Measurements from ENCODE around the gene KCP.

Gene KCP

DNA sequence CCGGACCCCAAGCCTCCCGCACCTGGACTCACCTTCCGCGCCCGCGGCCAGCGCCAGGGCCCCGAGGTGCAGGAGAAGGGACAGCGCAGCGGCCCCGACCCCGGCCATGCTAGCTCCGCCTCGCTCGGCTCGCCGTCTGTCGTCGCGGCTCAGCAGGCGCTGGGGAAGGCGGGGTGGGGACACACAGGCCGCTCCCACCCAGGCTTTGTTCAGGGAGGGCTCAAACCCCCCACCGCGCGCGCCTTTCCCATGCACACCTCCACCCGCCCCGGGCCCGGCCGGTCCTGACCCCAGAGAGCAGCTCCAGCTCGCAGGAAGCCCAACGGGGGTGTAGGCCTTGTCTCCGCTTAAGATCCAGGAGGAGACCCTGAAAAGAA is at the start of gene KCP:
KCP (minus strand) TSS at position 141 of the 377 bp plus-strand sequence; CDS start at position 108, 33 bp downstream.
- no peaks in the 10 kb centered on the region for H3K79me2 ChIP-seq (ENCODE audit: low read length)
- peaks cover 50% of the 10 kb centered on the region for H3K4me1 ChIP-seq (ENCODE audit: low read length)
- H4K20me1 ChIP-seq (ENCODE audit: insufficient read depth, low read length), result no peaks in the 10 kb centered on the region
- peak within 1 kb of the TSS; percentile 34; the same call in 1 of the 2 replicates for H3K9ac ChIP-seq (ENCODE audit: low read length)
- TF ChIP-seq EZH2phosphoT487 (IDR thresholded peaks at IDR 0.05; ENCODE audit: low read depth), result no peak
- TF ChIP-seq, protein P1, sequence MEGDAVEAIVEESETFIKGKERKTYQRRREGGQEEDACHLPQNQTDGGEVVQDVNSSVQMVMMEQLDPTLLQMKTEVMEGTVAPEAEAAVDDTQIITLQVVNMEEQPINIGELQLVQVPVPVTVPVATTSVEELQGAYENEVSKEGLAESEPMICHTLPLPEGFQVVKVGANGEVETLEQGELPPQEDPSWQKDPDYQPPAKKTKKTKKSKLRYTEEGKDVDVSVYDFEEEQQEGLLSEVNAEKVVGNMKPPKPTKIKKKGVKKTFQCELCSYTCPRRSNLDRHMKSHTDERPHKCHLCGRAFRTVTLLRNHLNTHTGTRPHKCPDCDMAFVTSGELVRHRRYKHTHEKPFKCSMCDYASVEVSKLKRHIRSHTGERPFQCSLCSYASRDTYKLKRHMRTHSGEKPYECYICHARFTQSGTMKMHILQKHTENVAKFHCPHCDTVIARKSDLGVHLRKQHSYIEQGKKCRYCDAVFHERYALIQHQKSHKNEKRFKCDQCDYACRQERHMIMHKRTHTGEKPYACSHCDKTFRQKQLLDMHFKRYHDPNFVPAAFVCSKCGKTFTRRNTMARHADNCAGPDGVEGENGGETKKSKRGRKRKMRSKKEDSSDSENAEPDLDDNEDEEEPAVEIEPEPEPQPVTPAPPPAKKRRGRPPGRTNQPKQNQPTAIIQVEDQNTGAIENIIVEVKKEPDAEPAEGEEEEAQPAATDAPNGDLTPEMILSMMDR (IDR thresholded peaks at IDR 0.05; ENCODE audit: low read depth, low read length), result no peak
- no peaks in the 10 kb centered on the region for H3K27me3 ChIP-seq (ENCODE audit: low read depth, low read length)
- peak within 1 kb of the TSS; percentile 61 for H3K27ac ChIP-seq (ENCODE audit: low read length)
- peak within 1 kb of the TSS; percentile 58; the same call in 1 of the 2 replicates for H2AFZ ChIP-seq (ENCODE audit: low read depth, low read length)
- H3K4me2 ChIP-seq (ENCODE audit: low read length), result peak within 1 kb of the TSS; percentile 40
- H3K9me3 ChIP-seq (ENCODE audit: insufficient read depth, low read length), result no peaks in the 10 kb centered on the region
- H3K4me3 ChIP-seq (ENCODE audit: low read length), result no peak within 1 kb of the TSS
- H3K36me3 ChIP-seq (replicated peaks; ENCODE audit: low read depth, low read length), result no peaks in the 10 kb centered on the region

DNA sequence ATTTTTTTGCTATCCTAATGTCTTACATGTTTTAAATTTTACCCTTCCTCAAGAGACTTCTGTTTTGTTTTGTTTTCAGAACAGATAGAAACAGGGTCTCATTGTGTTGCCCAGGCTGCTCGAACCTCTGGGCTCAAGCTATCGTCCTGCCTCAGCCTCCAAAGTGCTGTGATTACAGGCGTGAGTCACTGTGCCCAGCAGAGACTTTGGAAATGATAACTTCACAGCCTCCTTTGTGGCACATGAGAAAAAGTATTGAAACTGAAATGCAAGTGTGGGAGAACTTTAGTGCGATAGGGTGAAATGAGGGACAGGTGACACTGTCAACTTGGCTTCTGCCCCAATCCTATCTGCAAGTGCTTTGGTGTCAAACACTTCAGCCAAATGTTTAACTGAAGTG is 48.8 kb upstream of the KCP start:
- no peaks in the 10 kb centered on the region for H3K27me3 ChIP-seq (ENCODE audit: low read depth, low read length)
- peaks cover 11% of the 10 kb centered on the region for H3K79me2 ChIP-seq (ENCODE audit: low read length)
- peaks cover 48% of the 10 kb centered on the region for H3K36me3 ChIP-seq (replicated peaks; ENCODE audit: low read depth, low read length)
- no peak for TF ChIP-seq EZH2phosphoT487 (IDR thresholded peaks at IDR 0.05; ENCODE audit: low read depth)
- TF ChIP-seq, protein P1 (IDR thresholded peaks at IDR 0.05; ENCODE audit: low read depth, low read length), result no peak
- no peak overlapping the region for H3K9ac ChIP-seq (ENCODE audit: low read length)
- H3K4me1 ChIP-seq (ENCODE audit: low read length), result peaks cover 40% of the 10 kb centered on the region
- no peaks in the 10 kb centered on the region for H3K9me3 ChIP-seq (ENCODE audit: insufficient read depth, low read length)
- no peak overlapping the region for H2AFZ ChIP-seq (ENCODE audit: low read depth, low read length)
- no peaks in the 10 kb centered on the region for H4K20me1 ChIP-seq (ENCODE audit: insufficient read depth, low read length)
- no peak overlapping the region for H3K4me3 ChIP-seq (ENCODE audit: low read length)
- no peak overlapping the region for H3K27ac ChIP-seq (ENCODE audit: low read length)
- H3K4me2 ChIP-seq (ENCODE audit: low read length), result no peak overlapping the region

- H4K20me1 ChIP-seq (ENCODE audit: insufficient read depth, low read length), result no peaks in the 10 kb centered on the region
- TF ChIP-seq, protein P1 (IDR thresholded peaks at IDR 0.05; ENCODE audit: low read depth, low read length), result no peak
- TF ChIP-seq EZH2phosphoT487 (IDR thresholded peaks at IDR 0.05; ENCODE audit: low read depth), result no peak
- 0 out of 2 replicates have a peak overlapping the region, but pooled peaks have one; percentile 61 for H3K9ac ChIP-seq (ENCODE audit: low read length)
- H3K9me3 ChIP-seq (ENCODE audit: insufficient read depth, low read length), result no peaks in the 10 kb centered on the region
- no peak overlapping the region for H3K4me2 ChIP-seq (ENCODE audit: low read length)
- no peak overlapping the region for H2AFZ ChIP-seq (ENCODE audit: low read depth, low read length)
- H3K4me3 ChIP-seq (ENCODE audit: low read length), result no peak overlapping the region
- peaks cover 67% of the 10 kb centered on the region for H3K36me3 ChIP-seq (replicated peaks; ENCODE audit: low read depth, low read length)
- peaks cover 37% of the 10 kb centered on the region for H3K4me1 ChIP-seq (ENCODE audit: low read length)
- no peaks in the 10 kb centered on the region for H3K27me3 ChIP-seq (ENCODE audit: low read depth, low read length)
- peak overlapping the region; percentile 78; the same call in 1 of the 2 replicates for H3K27ac ChIP-seq (ENCODE audit: low read length)
- H3K79me2 ChIP-seq (ENCODE audit: low read length), result no peaks in the 10 kb centered on the region
Observed at GRCh38 chr7:128955981-128956380, 45.5 kb upstream of the KCP start.

DNA sequence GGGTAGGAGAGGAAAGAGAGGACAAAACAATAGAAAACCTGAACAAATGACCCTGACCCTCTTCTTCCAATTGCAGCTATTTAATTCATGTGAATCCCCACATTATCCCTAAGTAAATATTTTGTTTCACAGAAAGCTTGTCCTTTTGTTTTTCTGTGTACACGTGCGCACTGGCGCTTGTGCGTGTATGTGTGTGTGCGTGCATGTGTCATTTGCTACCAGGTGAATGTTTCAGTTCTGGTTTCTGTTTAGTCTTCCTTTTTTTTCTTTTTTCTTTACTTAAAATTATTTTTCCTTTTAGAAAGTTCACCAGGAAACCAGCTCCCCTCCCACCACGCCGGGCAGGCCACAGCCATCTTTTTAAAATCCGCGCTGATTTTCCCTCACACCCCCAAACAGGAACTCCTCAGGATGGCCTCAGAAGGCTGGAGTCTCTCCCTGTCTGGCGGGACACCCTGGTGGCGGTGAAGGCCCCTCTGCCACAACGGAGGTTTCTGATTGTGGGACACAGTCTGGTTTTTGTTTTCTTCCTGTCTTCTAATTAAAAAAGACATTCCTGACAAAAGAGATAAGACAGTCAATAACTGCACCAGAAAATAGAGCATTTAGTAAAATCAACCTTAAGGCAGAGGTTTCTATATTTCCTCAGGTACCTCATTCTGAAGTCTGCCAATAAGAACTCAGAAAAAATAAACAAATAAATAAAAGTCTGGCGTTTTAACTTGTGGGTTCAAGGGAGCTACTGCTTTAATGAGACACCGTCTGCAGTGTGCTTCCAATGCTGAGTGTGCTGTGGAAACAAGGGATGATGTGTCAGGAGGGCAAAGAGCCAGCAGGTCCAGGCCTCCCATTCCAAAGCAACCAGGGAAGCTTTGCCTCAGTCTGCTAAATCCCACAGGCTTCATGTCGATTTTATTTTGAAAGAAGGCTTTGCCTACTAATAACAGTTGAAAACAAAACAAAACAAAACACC is 44.6 kb upstream of the KCP start:
- peak overlapping the region; percentile 46 for H3K4me3 ChIP-seq (ENCODE audit: low read length)
- H3K4me1 ChIP-seq (ENCODE audit: low read length), result peaks cover 37% of the 10 kb centered on the region
- H3K36me3 ChIP-seq (replicated peaks; ENCODE audit: low read depth, low read length), result peaks cover 74% of the 10 kb centered on the region
- peak overlapping the region; percentile 70 for H3K4me2 ChIP-seq (ENCODE audit: low read length)
- H4K20me1 ChIP-seq (ENCODE audit: insufficient read depth, low read length), result no peaks in the 10 kb centered on the region
- H3K9ac ChIP-seq (ENCODE audit: low read length), result peak overlapping the region; percentile 61
- peak overlapping the region; percentile 78 for H3K27ac ChIP-seq (ENCODE audit: low read length)
- no peak overlapping the region for H2AFZ ChIP-seq (ENCODE audit: low read depth, low read length)
- TF ChIP-seq, protein P1 (IDR thresholded peaks at IDR 0.05; ENCODE audit: low read depth, low read length), result 0 out of 2 replicates have a peak, but pooled peaks have one; percentile 12
- TF ChIP-seq EZH2phosphoT487 (IDR thresholded peaks at IDR 0.05; ENCODE audit: low read depth), result no peak
- H3K79me2 ChIP-seq (ENCODE audit: low read length), result no peaks in the 10 kb centered on the region
- H3K9me3 ChIP-seq (ENCODE audit: insufficient read depth, low read length), result no peaks in the 10 kb centered on the region
- no peaks in the 10 kb centered on the region for H3K27me3 ChIP-seq (ENCODE audit: low read depth, low read length)

All from OCI-LY3 (cell line).